ENCODE data around the gene LPAR3.

The LPAR3 gene

GRCh38 chr1:84892705-84893618, at the start of gene LPAR3:
LPAR3 (minus strand) TSS chr1:84893206; CDS start chr1:84866120, 27,086 bp downstream.
- TF ChIP-seq CTCF (conservative IDR thresholded peaks at IDR 0.05): peak; percentile 22; the same call in 1 of the 2 replicates
- H3K27ac ChIP-seq: no peak within 1 kb of the TSS; the same call in 1 of the 2 replicates

GRCh38 chr1:84941843-84942242, 48.8 kb upstream of the LPAR3 start:
- H3K27ac ChIP-seq: no peak overlapping the region; the same call in 1 of the 2 replicates
- no peak for TF ChIP-seq CTCF (conservative IDR thresholded peaks at IDR 0.05)

- no peak for TF ChIP-seq CTCF (conservative IDR thresholded peaks at IDR 0.05)
- H3K27ac ChIP-seq: no peak overlapping the region
Measured at GRCh38 chr1:84940481-84940880, 47.5 kb upstream of the LPAR3 start.

GRCh38 chr1:84939761-84940160, 46.8 kb upstream of the LPAR3 start:
- no peak overlapping the region for H3K27ac ChIP-seq
- no peak for TF ChIP-seq CTCF (conservative IDR thresholded peaks at IDR 0.05)

GRCh38 chr1:84939151-84939550, 46.1 kb upstream of the LPAR3 start:
- no peak for TF ChIP-seq CTCF (conservative IDR thresholded peaks at IDR 0.05)
- H3K27ac ChIP-seq: no peak overlapping the region

GRCh38 chr1:84936116-84936810, 43.3 kb upstream of the LPAR3 start:
- no peak overlapping the region for H3K27ac ChIP-seq
- TF ChIP-seq CTCF (conservative IDR thresholded peaks at IDR 0.05): peak; percentile 96

- no peak for TF ChIP-seq CTCF (conservative IDR thresholded peaks at IDR 0.05)
- H3K27ac ChIP-seq: no peak overlapping the region
Measured at GRCh38 chr1:84933011-84933611, 40.1 kb upstream of the LPAR3 start.
